ENCODE results near the gene TNFRSF9. TPM values are rescaled to one million over a fixed set of nuclear protein-coding genes. Genes with fewer than 3 reads are reported as not detected.
A peak's percentile ranks its signal among the peaks of the same experiment; 100 is the strongest.

Gene TNFRSF9
- total and polyA plus RNA-seq, 2 experiments from 2014 or later: 0.08 to 1.2 TPM

DNA sequence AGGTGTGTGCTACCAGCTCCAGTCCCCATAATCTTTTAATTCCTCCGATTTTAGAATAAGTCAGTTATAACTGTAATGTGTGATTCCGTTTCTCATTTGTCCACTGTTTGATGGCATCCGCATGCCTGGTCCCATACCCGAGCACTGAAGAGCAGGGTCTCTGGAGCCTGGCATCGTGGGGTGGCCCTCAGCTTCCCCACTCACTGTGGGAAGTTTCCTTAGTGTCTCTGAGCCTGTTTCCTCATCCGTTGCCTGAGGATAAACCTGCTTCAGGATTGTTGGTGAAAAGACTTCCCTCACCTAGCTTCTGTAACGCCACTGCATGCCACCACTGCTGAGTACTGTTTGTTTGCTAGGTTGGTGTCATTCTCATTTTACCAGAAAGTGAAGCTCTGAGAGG lies 40.3 kb upstream of the TNFRSF9 start:
- Histone ChIP-seq H3K9me2 (replicated peaks; ENCODE audit: insufficient read depth) (no peaks in the 10 kb centered on the region), H2AFZ (no peak overlapping the region), H3K79me2 (peaks cover 12% of the 10 kb centered on the region), H3K9me3 (ENCODE audit: low read depth) (no peaks in the 10 kb centered on the region), H3K36me3 (replicated peaks; ENCODE audit: insufficient read depth, low read depth) (no peaks in the 10 kb centered on the region), H3K4me1 (ENCODE audit: insufficient read depth) (no peaks in the 10 kb centered on the region), H4K20me1 (ENCODE audit: insufficient read depth, poor library complexity, severe bottlenecking) (no peaks in the 10 kb centered on the region), H3K4me3 (no peak overlapping the region), H3K4me2 (no peak overlapping the region), H3K27me3 (no peaks in the 10 kb centered on the region), H3K27ac (no peak overlapping the region)
- TF ChIP-seq, protein P1, sequence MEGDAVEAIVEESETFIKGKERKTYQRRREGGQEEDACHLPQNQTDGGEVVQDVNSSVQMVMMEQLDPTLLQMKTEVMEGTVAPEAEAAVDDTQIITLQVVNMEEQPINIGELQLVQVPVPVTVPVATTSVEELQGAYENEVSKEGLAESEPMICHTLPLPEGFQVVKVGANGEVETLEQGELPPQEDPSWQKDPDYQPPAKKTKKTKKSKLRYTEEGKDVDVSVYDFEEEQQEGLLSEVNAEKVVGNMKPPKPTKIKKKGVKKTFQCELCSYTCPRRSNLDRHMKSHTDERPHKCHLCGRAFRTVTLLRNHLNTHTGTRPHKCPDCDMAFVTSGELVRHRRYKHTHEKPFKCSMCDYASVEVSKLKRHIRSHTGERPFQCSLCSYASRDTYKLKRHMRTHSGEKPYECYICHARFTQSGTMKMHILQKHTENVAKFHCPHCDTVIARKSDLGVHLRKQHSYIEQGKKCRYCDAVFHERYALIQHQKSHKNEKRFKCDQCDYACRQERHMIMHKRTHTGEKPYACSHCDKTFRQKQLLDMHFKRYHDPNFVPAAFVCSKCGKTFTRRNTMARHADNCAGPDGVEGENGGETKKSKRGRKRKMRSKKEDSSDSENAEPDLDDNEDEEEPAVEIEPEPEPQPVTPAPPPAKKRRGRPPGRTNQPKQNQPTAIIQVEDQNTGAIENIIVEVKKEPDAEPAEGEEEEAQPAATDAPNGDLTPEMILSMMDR (IDR thresholded peaks at IDR 0.05; ENCODE audit: poor library complexity): no peak
- no peak for TF ChIP-seq EZH2 (IDR thresholded peaks at IDR 0.05; ENCODE audit: borderline replicate concordance)
- DNase-seq (ENCODE audit: low spot score): no peak
- WGBS (ENCODE audit: low lambda C conversion rate, missing lambda C conversion rate): 86% methylated on average over 7 of the region's 7 CpGs

DNA sequence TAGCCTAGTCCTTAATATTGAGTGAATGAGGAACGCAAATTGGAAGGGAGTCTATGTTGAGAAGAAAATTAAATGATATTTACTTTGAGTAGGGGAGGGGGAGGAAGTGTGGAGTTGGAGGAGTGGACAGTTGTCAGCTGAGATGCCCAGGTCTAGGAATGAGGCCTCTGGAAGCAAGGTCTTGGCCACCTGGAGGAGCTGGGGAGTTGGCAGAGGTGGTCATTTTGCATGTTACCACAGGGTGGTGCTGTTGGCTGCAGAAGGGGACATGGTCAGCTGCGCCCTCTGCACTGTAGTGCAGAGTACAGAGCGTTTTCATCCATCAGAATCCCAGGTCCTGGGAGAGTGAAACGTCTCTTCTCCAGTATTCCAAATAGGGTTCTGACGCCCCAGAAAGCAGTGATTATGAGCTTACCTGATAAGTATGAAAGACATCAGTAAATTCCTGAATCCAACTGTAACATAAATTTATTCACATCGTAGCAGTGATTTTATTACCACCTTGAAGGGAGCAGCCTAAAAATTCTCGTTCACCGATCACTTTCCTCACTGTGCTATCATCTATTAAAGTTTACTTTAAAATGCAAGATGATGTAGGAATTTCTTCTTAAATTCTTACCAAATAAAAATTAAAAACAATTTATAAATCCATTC lies 34.7 kb upstream of the TNFRSF9 start:
- 60% methylated on average over 8 of the region's 8 CpGs for WGBS (ENCODE audit: low lambda C conversion rate, missing lambda C conversion rate)
- Histone ChIP-seq H3K9me3 (ENCODE audit: low read depth) (no peaks in the 10 kb centered on the region), H4K20me1 (ENCODE audit: insufficient read depth, poor library complexity, severe bottlenecking) (peaks cover 2% of the 10 kb centered on the region), H3K4me1 (ENCODE audit: insufficient read depth) (no peaks in the 10 kb centered on the region), H3K4me2 (no peak overlapping the region), H3K79me2 (peaks cover 12% of the 10 kb centered on the region), H3K27me3 (no peaks in the 10 kb centered on the region), H3K4me3 (no peak overlapping the region), H3K9me2 (replicated peaks; ENCODE audit: insufficient read depth) (no peaks in the 10 kb centered on the region), H3K27ac (no peak overlapping the region), H3K36me3 (replicated peaks; ENCODE audit: insufficient read depth, low read depth) (no peaks in the 10 kb centered on the region), H2AFZ (no peak overlapping the region)
- TF ChIP-seq EZH2phosphoT487 (IDR thresholded peaks at IDR 0.05; ENCODE audit: low read depth, severe bottlenecking, unreplicated experiment): no peak
- TF ChIP-seq, protein P1 (IDR thresholded peaks at IDR 0.05; ENCODE audit: poor library complexity): peak; percentile 91
- DNase-seq (ENCODE audit: low spot score): peak; percentile 91

DNA sequence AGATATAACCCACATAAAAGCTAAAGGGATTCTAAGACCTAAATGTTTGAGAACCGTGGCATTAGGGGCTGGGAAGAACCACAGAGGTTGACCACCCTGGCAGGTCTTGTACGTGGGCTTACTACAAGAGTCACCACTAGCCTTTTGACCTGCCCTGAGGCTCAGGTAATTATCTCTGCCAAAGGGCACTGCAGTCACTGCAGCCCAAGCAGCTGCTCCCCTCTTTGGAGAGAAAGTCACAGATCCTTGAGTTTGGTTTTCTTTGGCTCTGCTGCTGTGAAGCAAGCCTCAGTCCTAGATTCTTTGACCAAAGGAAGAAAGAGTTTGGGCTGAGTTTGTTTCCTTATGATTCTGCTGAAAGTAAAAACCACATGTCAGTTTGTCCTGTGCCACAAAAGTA lies 32.4 kb upstream of the TNFRSF9 start:
- H3K36me3 ChIP-seq (replicated peaks; ENCODE audit: insufficient read depth, low read depth): no peaks in the 10 kb centered on the region
- DNase-seq (ENCODE audit: low spot score): no peak
- 98% methylated on average over 2 of the region's 2 CpGs for WGBS (ENCODE audit: low lambda C conversion rate, missing lambda C conversion rate)
- H3K4me1 ChIP-seq (ENCODE audit: insufficient read depth): no peaks in the 10 kb centered on the region
- H3K27ac ChIP-seq: no peak overlapping the region
- H3K4me3 ChIP-seq: no peak overlapping the region
- H3K9me2 ChIP-seq (replicated peaks; ENCODE audit: insufficient read depth): no peaks in the 10 kb centered on the region
- H2AFZ ChIP-seq: no peak overlapping the region
- H3K4me2 ChIP-seq: no peak overlapping the region
- H4K20me1 ChIP-seq (ENCODE audit: insufficient read depth, poor library complexity, severe bottlenecking): peaks cover 5% of the 10 kb centered on the region
- H3K27me3 ChIP-seq: no peaks in the 10 kb centered on the region
- no peaks in the 10 kb centered on the region for H3K9me3 ChIP-seq (ENCODE audit: low read depth)
- TF ChIP-seq EZH2phosphoT487 (IDR thresholded peaks at IDR 0.05; ENCODE audit: low read depth, severe bottlenecking, unreplicated experiment) (no peak), EZH2 (IDR thresholded peaks at IDR 0.05; ENCODE audit: borderline replicate concordance) (no peak)
- TF ChIP-seq, protein P1 (IDR thresholded peaks at IDR 0.05; ENCODE audit: poor library complexity): no peak
- peaks cover 17% of the 10 kb centered on the region for H3K79me2 ChIP-seq

All from hepatocyte (in vitro differentiated cells).